Mucosa of gallbladder (tissue), 1 donor: Measurements from ENCODE around the gene RBMS3. TPM values are rescaled to one million over a fixed set of nuclear protein-coding genes. Genes with fewer than 3 reads are reported as not detected.
"Not testable (repeated sequence)": the region's sequence is repeated elsewhere in the genome, so short reads cannot be mapped to it uniquely, and the experiment has no call there.

Experiments
- DNase-seq: peaks from one replicate; pipeline ENCODE4 v3.0.0-alpha.2; 2020; ENCODE audit warnings: low spot score
- total RNA-seq: library from RNA; stranded (reverse); gene quantifications from one replicate; pipeline ENCODE4 v1.2.1, GENCODE V29; 2021
- donor health status: DM: no; HTN: no; CAD: no.

Gene RBMS3
- total RNA-seq, 1 donor from 2014 or later, result 49.6 TPM

GRCh38 chr3:29385046-29385830 is 104.4 kb downstream of the RBMS3 start:
- no peak for DNase-seq

- no peak for DNase-seq
These were observed 108.5 kb downstream of the RBMS3 start for GRCh38 chr3:29389362-29389761.

GRCh38 chr3:29392625-29393388 is 111.9 kb downstream of the RBMS3 start:
- DNase-seq, result no peak

- not testable (repeated sequence) for DNase-seq
These were observed 113.1 kb downstream of the RBMS3 start for GRCh38 chr3:29393946-29394345.

- no peak for DNase-seq
These were observed 116.5 kb downstream of the RBMS3 start for GRCh38 chr3:29397406-29397805.

- no peak for DNase-seq
These were observed 117.9 kb downstream of the RBMS3 start for GRCh38 chr3:29398787-29399186.

GRCh38 chr3:29406291-29406832 is 125.5 kb downstream of the RBMS3 start:
- no peak for DNase-seq

- DNase-seq, result no peak
These were observed 127.8 kb downstream of the RBMS3 start for GRCh38 chr3:29408676-29409075.

- DNase-seq, result no peak
These were observed 128.5 kb downstream of the RBMS3 start for GRCh38 chr3:29409409-29409808.

- DNase-seq, result no peak
These were observed 129.3 kb downstream of the RBMS3 start for GRCh38 chr3:29410220-29410619.

GRCh38 chr3:29410660-29411405 is 130.0 kb downstream of the RBMS3 start:
- no peak for DNase-seq

GRCh38 chr3:29412110-29412509 is 131.2 kb downstream of the RBMS3 start:
- DNase-seq, result no peak

GRCh38 chr3:29414468-29415224 is 133.8 kb downstream of the RBMS3 start:
- no peak for DNase-seq

GRCh38 chr3:29415482-29416223 is 134.8 kb downstream of the RBMS3 start:
- no peak for DNase-seq

- no peak for DNase-seq
These were observed 135.6 kb downstream of the RBMS3 start for GRCh38 chr3:29416514-29416913.

GRCh38 chr3:29420106-29420505 is 139.2 kb downstream of the RBMS3 start:
- no peak for DNase-seq

GRCh38 chr3:29426302-29427226 is 145.7 kb downstream of the RBMS3 start:
- no peak for DNase-seq

- peak; percentile 54 for DNase-seq
These were observed 146.6 kb downstream of the RBMS3 start for GRCh38 chr3:29427266-29428103.
